Endothelial cell (in vitro differentiated cells): Measurements from ENCODE around the gene GSTK1. TPM values are rescaled to one million over a fixed set of nuclear protein-coding genes. Genes with fewer than 3 reads are reported as not detected.

ENCODE experiments used
- DNase-seq: peaks from one replicate; pipeline ENCODE4 v3.0.0; 2021; ENCODE audit warnings: low spot score
- H3K27ac Mint-ChIP-seq: one replicate; pipeline ENCODE4 v1.8.0; 2021; ENCODE audit warnings: mixed read lengths, inconsistent platforms; ENCODE audit not compliant: unreplicated experiment
- H3K27me3 Mint-ChIP-seq: one replicate; pipeline ENCODE4 v1.8.0; 2021; ENCODE audit warnings: mild to moderate bottlenecking, moderate library complexity, mixed read lengths, inconsistent platforms; ENCODE audit not compliant: unreplicated experiment
- H3K36me3 Mint-ChIP-seq: one replicate; pipeline ENCODE4 v1.8.0; 2021; ENCODE audit warnings: mild to moderate bottlenecking, low read depth, mixed read lengths, inconsistent platforms; ENCODE audit not compliant: unreplicated experiment
- H3K4me1 Mint-ChIP-seq: one replicate; pipeline ENCODE4 v1.8.0; 2021; ENCODE audit warnings: mild to moderate bottlenecking, mixed read lengths, inconsistent platforms; ENCODE audit not compliant: unreplicated experiment
- H3K4me3 Mint-ChIP-seq: one replicate; pipeline ENCODE4 v1.8.0; 2021; ENCODE audit warnings: mild to moderate bottlenecking, mixed read lengths, inconsistent platforms; ENCODE audit not compliant: unreplicated experiment
- H3K9me3 Mint-ChIP-seq: one replicate; pipeline ENCODE4 v1.8.0; 2021; ENCODE audit warnings: mixed read lengths, inconsistent platforms; ENCODE audit not compliant: unreplicated experiment
- CTCF ChIP-seq: fragments of 200-600 bp; sonication (generic); IDR thresholded peaks from one replicate; pipeline ENCODE4 v1.5.0; 2021; ENCODE audit warnings: antibody characterized with exemption; ENCODE audit not compliant: unreplicated experiment
- total RNA-seq: library from RNA; stranded (reverse); fragmentation: NEBNext Ultra II Directional; extraction: Animal tissue kit (Norgen Biotek cat#: 25700); gene quantifications from one replicate; pipeline ENCODE4 v1.2.1, GENCODE V29; 2021; ENCODE audit not compliant: unreplicated experiment

GSTK1 gene
- total RNA-seq, 1 donor from 2014 or later: 80.0 TPM

GRCh38 chr7:143238289-143238980, 24.8 kb upstream of the GSTK1 start:
- DNase-seq: no peak
- Mint-ChIP-seq H3K9me3 (no peaks in the 10 kb centered on the region), H3K4me3 (no peak overlapping the region), H3K4me1 (no peaks in the 10 kb centered on the region), H3K36me3 (no peaks in the 10 kb centered on the region), H3K27ac (no peak overlapping the region), H3K27me3 (peaks cover 3% of the 10 kb centered on the region)
- no peak for TF ChIP-seq CTCF

GRCh38 chr7:143239813-143240212, 23.4 kb upstream of the GSTK1 start:
- Mint-ChIP-seq H3K27ac (no peak overlapping the region), H3K4me3 (no peak overlapping the region), H3K9me3 (no peaks in the 10 kb centered on the region), H3K36me3 (no peaks in the 10 kb centered on the region), H3K4me1 (no peaks in the 10 kb centered on the region), H3K27me3 (peaks cover 3% of the 10 kb centered on the region)
- DNase-seq: no peak
- no peak for TF ChIP-seq CTCF

GRCh38 chr7:143240291-143241168, 22.7 kb upstream of the GSTK1 start:
- no peaks in the 10 kb centered on the region for H3K4me1 Mint-ChIP-seq
- peak; percentile 80 for TF ChIP-seq CTCF
- no peak overlapping the region for H3K4me3 Mint-ChIP-seq
- no peaks in the 10 kb centered on the region for H3K9me3 Mint-ChIP-seq
- no peaks in the 10 kb centered on the region for H3K36me3 Mint-ChIP-seq
- no peak overlapping the region for H3K27ac Mint-ChIP-seq
- H3K27me3 Mint-ChIP-seq: peaks cover 3% of the 10 kb centered on the region
- peak; percentile 51 for DNase-seq

GRCh38 chr7:143242306-143242705, 20.9 kb upstream of the GSTK1 start:
- H3K27me3 Mint-ChIP-seq: peaks cover 5% of the 10 kb centered on the region
- H3K4me3 Mint-ChIP-seq: no peak overlapping the region
- no peak for TF ChIP-seq CTCF
- H3K9me3 Mint-ChIP-seq: no peaks in the 10 kb centered on the region
- no peak overlapping the region for H3K27ac Mint-ChIP-seq
- H3K4me1 Mint-ChIP-seq: no peaks in the 10 kb centered on the region
- no peak for DNase-seq
- no peaks in the 10 kb centered on the region for H3K36me3 Mint-ChIP-seq

- Mint-ChIP-seq H3K27ac (no peak overlapping the region), H3K4me1 (no peaks in the 10 kb centered on the region)
- TF ChIP-seq CTCF: no peak
These were observed 20.1 kb upstream of the GSTK1 start for GRCh38 chr7:143243111-143243510.

More at GRCh38 chr7:143243111-143243510, 20.1 kb upstream of the GSTK1 start:
- Mint-ChIP-seq H3K9me3 (no peaks in the 10 kb centered on the region), H3K36me3 (no peaks in the 10 kb centered on the region), H3K4me3 (no peak overlapping the region), H3K27me3 (peaks cover 5% of the 10 kb centered on the region)
- DNase-seq: no peak
